HG02973 (cell line): ENCODE data around the gene ELP6.

Source experiments
- ATAC-seq: cut with Tn5 transposase; IDR thresholded peaks from one replicate; pipeline ENCODE4 v1.9.1; 2021; ENCODE audit warnings: moderate library complexity; ENCODE audit not compliant: unreplicated experiment

ELP6 gene, protein sequence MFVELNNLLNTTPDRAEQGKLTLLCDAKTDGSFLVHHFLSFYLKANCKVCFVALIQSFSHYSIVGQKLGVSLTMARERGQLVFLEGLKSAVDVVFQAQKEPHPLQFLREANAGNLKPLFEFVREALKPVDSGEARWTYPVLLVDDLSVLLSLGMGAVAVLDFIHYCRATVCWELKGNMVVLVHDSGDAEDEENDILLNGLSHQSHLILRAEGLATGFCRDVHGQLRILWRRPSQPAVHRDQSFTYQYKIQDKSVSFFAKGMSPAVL

DNA sequence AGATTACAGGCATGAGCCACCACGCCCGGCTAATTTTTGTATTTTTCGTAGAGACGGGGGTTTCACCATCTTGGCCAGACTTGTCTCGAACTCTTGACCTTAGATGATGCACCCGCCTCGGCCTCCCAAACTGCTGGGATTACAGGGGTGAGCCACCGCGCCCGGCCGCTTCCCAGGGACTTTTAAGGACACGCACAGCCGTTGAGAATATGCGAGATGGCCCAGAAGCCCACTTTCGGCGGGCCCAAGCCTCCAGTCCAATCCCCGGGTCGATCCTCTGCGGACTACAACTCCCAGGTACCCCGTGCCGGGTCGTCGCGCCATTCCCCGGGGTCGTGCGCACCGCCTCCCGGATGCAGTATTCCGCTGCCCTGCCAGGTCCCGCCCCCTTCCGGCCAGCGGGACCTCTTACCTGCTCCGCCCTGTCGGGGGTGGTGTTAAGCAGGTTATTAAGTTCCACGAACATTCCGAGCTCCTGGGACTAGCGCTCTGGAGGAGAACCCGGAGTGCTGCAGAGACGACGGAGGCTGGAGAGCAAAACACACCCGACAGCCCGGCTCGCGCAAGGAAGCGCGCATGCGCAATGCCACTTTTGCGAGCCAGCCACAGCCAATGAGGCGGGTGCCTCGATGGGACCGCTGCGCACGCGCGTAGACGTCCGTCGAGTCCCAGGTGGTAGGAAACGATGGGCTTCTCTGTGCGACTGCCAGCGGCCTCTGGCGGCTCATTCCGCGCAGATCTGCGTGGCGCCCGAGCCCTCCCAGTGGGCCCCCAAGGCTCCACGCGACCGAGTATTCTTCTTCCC lies at the start of gene ELP6:
Gene ELP6, minus strand, starts transcription at position 588 of the 805 bp plus-strand sequence. Its CDS starts 122 bp downstream, at position 466.
- ATAC-seq, result peak; percentile 93

- no peak for ATAC-seq
These were observed 42.8 kb upstream of the ELP6 start for GRCh38 chr3:47556351-47556750.

- ATAC-seq, result no peak
These were observed 40.8 kb upstream of the ELP6 start for GRCh38 chr3:47554335-47554734.

- no peak for ATAC-seq
These were observed 39.9 kb upstream of the ELP6 start for GRCh38 chr3:47553407-47553806.

GRCh38 chr3:47542471-47543173 lies 29.1 kb upstream of the ELP6 start:
- no peak for ATAC-seq

DNA sequence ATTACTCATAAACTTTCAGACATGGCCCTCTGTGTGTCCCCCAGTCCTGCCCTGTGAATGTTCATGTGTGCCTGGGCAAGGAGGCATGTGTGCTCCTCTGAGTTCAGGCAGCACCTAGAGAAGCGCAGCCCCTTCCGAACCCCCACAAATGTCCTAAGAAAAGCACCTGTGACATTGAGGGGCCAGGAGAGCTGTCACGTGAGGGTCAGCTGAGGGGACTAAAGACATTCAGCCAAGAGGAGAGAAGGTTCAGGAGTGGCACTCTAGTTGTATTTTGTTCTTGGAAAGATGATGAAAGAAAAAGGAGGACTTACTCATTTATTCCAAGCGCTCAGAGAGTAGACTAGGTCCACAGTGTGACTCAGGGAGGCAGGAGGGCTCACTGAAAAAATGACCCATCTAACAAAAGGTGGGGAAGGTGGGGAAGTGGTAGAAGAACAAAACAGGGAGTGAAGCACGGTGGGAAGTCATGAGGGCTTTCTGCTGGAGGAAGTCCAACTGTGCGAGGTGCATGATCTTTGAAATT lies 28.1 kb upstream of the ELP6 start:
- no peak for ATAC-seq

GRCh38 chr3:47540281-47540680 lies 26.8 kb upstream of the ELP6 start:
- no peak for ATAC-seq

DNA sequence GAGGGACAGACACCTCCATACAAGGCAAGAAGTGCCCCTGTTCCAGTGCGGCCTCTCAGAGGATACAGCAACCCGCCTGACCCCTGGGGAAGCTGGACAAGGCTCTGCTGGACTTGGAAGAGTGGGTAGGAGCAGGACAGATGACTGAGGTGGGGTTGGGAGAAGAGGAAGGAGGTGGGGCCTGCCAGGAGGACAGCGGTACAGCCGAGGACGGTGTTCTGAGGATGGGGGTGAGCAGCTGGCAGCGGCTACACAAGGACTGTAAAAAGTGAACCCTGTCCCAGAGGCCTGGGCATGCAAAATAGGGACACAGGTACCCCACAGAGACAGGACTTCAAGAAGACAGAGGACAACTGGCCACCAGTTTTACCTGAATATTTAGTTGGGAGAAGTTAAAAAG lies 23.5 kb upstream of the ELP6 start:
- ATAC-seq, result no peak

DNA sequence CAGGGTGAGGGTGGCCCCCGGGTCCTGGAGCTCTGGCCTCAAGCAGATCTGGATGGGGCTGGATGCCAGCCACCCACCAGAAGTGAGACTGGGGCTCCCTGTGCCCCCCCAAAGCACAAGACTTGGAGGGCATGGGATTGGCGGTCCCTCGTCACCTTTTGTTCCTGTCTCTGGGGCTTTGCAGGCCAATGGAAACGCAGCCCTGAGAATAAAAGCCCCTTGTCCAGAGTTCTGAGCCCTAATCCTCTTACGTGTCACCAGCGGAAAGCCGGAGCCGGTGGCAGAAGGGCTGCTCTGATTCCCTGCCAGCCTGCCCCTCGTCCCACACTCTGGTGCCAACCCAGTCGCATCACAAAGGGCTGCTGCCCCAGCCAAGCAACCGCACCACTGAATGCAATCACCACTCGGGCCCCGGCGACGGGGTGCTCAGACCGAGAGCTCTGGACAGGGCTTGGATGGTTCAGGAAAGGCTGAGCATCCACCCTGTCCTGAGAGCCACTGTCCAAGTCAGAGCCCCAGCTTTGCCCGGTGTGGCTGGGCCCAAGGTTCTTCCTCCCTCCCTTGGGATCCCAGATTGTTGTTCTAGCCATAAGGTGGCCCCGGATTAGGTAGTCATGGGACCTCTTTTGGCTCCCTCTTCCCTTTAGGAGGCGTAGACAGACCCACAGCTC lies 22.8 kb upstream of the ELP6 start:
- no peak for ATAC-seq

GRCh38 chr3:47533996-47534454 lies 20.5 kb upstream of the ELP6 start:
- ATAC-seq, result no peak

GRCh38 chr3:47533481-47533880 lies 20.0 kb upstream of the ELP6 start:
- ATAC-seq, result no peak

- no peak for ATAC-seq
These were observed 14.6 kb upstream of the ELP6 start for GRCh38 chr3:47527952-47528725.

DNA sequence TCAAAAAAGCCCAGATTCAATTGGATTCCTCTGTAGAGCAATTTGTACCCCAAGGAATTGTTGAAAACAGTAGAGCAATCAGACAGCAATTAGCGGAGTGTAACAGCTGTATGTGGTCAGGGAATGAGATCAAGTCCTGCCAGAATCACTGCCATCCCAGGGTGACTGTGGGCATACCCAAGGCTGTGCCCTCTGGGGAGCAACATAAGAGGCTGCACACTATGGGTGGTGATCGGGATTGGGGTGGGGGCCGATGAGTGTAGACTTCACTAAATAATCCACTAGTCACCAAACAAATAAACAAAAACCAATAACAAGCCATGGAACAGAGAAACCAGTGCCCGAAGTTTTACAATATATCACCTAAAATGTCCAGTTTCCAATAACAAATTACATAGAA lies 12.1 kb upstream of the ELP6 start:
- no peak for ATAC-seq

DNA sequence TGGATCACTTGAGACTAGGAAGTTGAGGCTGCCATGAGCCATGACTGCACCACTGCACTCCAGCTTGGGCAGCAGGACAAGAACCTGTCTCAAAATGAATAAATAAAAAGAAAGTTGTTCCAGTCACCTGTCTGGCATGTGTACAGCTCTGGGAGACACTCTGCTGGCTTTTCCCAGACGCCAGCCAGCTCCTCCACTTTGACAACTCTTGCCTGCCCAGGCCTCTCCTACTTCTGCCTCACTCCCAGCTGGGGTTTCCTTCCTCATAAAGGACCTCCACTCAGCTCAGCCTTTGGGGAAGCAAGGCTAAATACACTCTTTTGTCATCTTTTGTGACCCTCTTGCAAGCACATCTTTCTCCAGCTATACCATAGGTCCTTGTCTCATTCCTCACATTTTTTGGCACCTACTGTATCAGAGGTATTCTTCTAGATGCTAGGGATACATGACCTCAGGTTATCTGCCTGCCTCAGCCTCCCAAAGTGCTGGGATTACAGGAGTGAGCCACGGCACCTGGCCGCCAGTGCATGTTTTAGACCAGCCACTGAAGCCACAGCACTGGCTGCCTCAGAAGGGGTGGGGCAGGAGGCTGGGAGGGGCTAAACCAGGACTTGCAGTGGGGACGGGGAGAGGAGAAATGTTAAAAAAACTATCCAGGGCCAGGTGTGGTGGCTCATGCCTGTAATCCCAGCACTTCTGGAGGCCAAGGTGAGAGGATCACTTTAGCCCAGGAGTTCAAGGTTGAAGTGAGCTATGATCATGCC lies 10.0 kb upstream of the ELP6 start:
- ATAC-seq, result no peak

- ATAC-seq, result no peak
These were observed 8.8 kb upstream of the ELP6 start for GRCh38 chr3:47522082-47522987.

GRCh38 chr3:47520756-47521155 lies 7.2 kb upstream of the ELP6 start:
- no peak for ATAC-seq

DNA sequence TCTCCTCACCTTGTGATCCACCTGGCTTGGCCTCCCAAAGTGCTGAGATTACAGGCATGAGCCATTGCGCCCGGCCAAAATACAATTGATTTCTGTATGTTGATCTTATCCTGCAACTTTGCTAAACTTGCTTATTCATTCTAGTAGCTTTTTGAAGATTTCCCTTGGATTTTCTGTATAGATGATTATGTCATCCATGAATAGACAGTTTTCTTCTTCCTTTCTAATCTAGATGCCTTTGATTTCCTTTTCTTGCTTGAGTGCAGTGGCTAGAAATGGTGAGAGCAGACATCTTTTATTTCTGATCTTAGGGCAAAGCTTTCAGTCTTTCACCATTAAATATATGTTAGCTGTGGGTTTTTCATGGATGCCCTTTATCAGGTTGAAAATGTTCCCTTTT lies 4.4 kb upstream of the ELP6 start:
- ATAC-seq, result no peak

- ATAC-seq, result no peak
These were observed 2.4 kb upstream of the ELP6 start for GRCh38 chr3:47515864-47516319.
